H1 (cell line): ENCODE results near the gene MED1. TPM values are rescaled to one million over a fixed set of nuclear protein-coding genes. Genes with fewer than 3 reads are reported as not detected.

Source experiments
- ASH2L ChIP-seq: fragments of 200-600, 300-600 bp; sonication (generic); IDR thresholded peaks from one replicate; pipeline ENCODE4 v1.7.1; 2017; ENCODE audit warnings: low read length
- BRCA1 ChIP-seq: IDR thresholded peaks from 2 replicates; pipeline ENCODE4 v1.6.1; 2012; ENCODE audit warnings: low read depth, low read length, improper control_type of control experiment
- FOSL1 ChIP-seq: IDR thresholded peaks from 2 replicates; pipeline ENCODE4 v1.6.1; 2011; ENCODE audit warnings: mild to moderate bottlenecking, low read depth, low read length, moderate library complexity; ENCODE audit not compliant: insufficient read depth
- KDM5A ChIP-seq: fragments of 200-600 bp; IDR thresholded peaks from 2 replicates; pipeline ENCODE4 v1.7.1; 2012; ENCODE audit warnings: mild to moderate bottlenecking, low read length, inconsistent platforms, mixed read lengths
- NANOG ChIP-seq: IDR thresholded peaks from 2 replicates; pipeline ENCODE4 v1.6.1; 2011; ENCODE audit warnings: low read length, low read depth, mild to moderate bottlenecking, inconsistent platforms; ENCODE audit not compliant: insufficient read depth, poor library complexity, severe bottlenecking
- RAD21 ChIP-seq, 2 experiments: IDR thresholded peaks in 1 of 2; conservative IDR thresholded peaks in 1 of 2; 2 replicates each; pipeline ENCODE4 v1.6.1; 2011; ENCODE audit warnings: low read depth in 2 of 2, low read length in 2 of 2, improper control_type of control experiment in 1 of 2, inconsistent platforms in 1 of 2, mild to moderate bottlenecking in 1 of 2, moderate library complexity in 1 of 2
- RBBP5 ChIP-seq: IDR thresholded peaks from 2 replicates; pipeline ENCODE4 v1.7.1; 2012; ENCODE audit warnings: low read depth, mild to moderate bottlenecking, inconsistent platforms, low read length, moderate library complexity, borderline replicate concordance
- TCF12 ChIP-seq: IDR thresholded peaks from 2 replicates; pipeline ENCODE4 v1.6.1; 2011; ENCODE audit warnings: low read depth, mild to moderate bottlenecking, low read length
- TEAD4 ChIP-seq: IDR thresholded peaks from 2 replicates; pipeline ENCODE4 v1.6.1; 2012; ENCODE audit warnings: low read depth, low read length, inconsistent platforms, mixed read lengths
- polyA plus RNA-seq, 7 experiments: library from polyadenylated mRNA; depleted of rRNA in 3 of 7; stranded (reverse) in 5 of 7; unstranded in 2 of 7; fragments of >200 nt in 5 of 7; fragments of 200-250 nt in 2 of 7; gene quantifications; 1 replicate in 5 of 7; 2 replicates in 1 of 7; 4 replicates in 1 of 7; pipeline versions ENCODE4 v1.2.1 to v1.2.3, GENCODE V29; 2011 to 2013; ENCODE audit warnings: missing spikeins in 2 of 7, mixed read lengths in 2 of 7
- total RNA-seq: library from RNA; stranded (reverse); fragmentation: NEBNext Ultra II Directional; extraction: Animal tissue kit (Norgen Biotek cat#: 25700); gene quantifications from 2 replicates; pipeline ENCODE4 v1.2.1, GENCODE V29; 2021
- TF ChIP-seq, protein P1 (sequence below): IDR thresholded peaks from 2 replicates; pipeline ENCODE4 v1.6.1; 2012; ENCODE audit warnings: inconsistent platforms
- TF ChIP-seq, protein P2 (sequence below): IDR thresholded peaks from 2 replicates; pipeline ENCODE4 v1.6.1; 2012; ENCODE audit warnings: inconsistent platforms

Gene MED1
- total and polyA plus RNA-seq, 2 of the 8 experiments (the other 6 are each of a cell fraction or from before 2014, with no cell fraction given), result 24.7 to 56.5 TPM

DNA sequence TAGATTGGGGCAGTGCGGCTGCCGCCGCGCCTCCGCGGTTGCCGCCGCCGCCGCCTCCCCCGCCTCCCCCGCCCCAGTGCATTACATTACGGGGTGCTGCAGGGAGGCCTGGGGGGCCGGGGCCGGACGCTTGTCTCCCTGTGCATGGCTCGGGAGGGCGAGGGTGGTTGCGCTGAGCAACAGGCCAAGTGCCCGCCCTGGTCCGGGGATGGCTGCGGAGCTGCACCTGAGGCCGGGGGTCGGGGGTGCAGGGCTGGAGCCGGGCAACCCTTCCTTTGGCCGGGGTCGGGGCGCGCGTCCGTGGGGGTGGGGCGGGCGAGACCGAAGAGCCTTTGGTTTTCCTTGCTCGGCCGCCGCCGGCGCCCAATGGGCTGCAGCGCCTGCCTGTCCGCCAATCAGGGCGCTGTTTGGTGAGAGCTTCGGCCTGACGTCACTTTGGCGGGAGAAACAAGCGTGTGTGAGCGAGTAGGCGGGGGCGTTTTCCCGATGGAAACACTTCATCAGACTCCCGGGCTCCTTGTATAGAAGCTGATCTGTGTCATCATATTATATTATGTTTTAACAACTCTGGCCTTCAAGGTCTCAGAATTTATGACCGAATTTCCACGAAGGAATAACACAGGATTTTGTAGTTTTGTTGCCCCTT lies 48.7 kb downstream of the MED1 start (continued):
- TF ChIP-seq, protein P1, sequence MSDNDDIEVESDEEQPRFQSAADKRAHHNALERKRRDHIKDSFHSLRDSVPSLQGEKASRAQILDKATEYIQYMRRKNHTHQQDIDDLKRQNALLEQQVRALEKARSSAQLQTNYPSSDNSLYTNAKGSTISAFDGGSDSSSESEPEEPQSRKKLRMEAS, result peak; percentile 99
- TF ChIP-seq BRCA1 (no peak), KDM5A (no peak), RAD21 (IDR thresholded peaks at IDR 0.05 in 1 of 2, conservative IDR thresholded peaks at IDR 0.05 in 1 of 2; ENCODE audit: low read depth in 2 of 2, low read length in 2 of 2) (no peak), RBBP5 (no peak), FOSL1 (no peak), TCF12 (no peak), TEAD4 (no peak), ASH2L (peak; percentile 4), NANOG (no peak)
- TF ChIP-seq, protein P2, sequence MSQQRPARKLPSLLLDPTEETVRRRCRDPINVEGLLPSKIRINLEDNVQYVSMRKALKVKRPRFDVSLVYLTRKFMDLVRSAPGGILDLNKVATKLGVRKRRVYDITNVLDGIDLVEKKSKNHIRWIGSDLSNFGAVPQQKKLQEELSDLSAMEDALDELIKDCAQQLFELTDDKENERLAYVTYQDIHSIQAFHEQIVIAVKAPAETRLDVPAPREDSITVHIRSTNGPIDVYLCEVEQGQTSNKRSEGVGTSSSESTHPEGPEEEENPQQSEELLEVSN, result peak; percentile 96
